B cell (primary cell): Measurements from ENCODE around the gene HSPA12B.

ENCODE experiments used
- CTCF ChIP-seq: fragments of 200-600 bp; IDR thresholded peaks from one replicate; pipeline ENCODE4 v1.8.0; 2022; ENCODE audit warnings: antibody characterized with exemption, mild to moderate bottlenecking
- EZH2 ChIP-seq: IDR thresholded peaks from 2 replicates; pipeline ENCODE4 v1.6.1; 2012; ENCODE audit warnings: borderline replicate concordance, low read depth, mild to moderate bottlenecking, moderate library complexity, low read length; ENCODE audit not compliant: insufficient read depth, poor library complexity, severe bottlenecking

- TF ChIP-seq CTCF (no peak), EZH2 (no peak)
Observed at GRCh38 chr20:3781153-3781910, 48.8 kb downstream of the HSPA12B start, which contains the start of gene SPEF1.
